ENCODE data around the gene GNAI2.
"Not testable (repeated sequence)": the region's sequence is repeated elsewhere in the genome, so short reads cannot be mapped to it uniquely, and the experiment has no call there.

GNAI2 gene

DNA sequence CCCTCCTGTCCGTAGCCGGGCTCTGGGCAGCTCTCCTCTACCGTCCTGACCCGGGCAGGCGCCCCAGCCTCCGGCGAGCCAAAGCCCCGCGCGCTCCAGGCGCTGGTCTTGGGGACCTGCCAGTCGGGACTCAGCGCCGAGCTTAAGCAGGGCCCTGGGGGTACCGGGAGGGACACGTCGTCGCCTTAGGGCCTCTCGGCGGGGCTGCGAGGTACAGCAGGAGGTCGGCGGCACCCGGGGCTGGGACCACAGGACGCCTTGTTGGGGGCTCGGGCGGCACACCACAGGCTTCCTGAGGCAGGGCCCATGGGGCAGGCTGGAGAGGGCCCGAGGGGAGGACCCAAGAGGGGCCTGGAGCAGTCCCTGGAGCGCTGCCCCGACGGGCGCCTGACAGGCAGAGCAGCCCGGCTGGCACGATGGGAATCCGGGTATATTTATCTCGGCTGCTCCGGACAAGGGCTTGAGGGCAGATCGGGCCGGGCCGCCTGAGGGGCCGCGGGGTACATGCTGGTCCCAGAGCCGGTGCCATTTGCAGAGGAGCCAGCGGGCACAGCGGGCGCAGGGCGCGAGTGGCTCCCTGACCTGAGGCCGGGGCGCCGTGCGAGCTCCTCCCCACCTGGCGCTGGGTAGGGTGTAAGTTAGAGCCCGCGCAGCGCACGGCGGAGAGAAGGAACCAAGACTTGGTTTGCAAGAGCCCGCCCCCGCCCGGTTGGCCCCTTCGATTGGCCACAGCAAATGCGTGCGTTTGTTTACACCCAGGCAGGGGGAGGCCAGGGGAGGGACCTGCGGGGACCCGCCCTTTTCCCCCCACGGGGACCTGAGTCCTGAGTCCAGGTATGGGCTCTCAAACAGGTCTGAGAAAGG, 30.4 kb upstream of the GNAI2 start:
- DNase-seq = no peak

DNA sequence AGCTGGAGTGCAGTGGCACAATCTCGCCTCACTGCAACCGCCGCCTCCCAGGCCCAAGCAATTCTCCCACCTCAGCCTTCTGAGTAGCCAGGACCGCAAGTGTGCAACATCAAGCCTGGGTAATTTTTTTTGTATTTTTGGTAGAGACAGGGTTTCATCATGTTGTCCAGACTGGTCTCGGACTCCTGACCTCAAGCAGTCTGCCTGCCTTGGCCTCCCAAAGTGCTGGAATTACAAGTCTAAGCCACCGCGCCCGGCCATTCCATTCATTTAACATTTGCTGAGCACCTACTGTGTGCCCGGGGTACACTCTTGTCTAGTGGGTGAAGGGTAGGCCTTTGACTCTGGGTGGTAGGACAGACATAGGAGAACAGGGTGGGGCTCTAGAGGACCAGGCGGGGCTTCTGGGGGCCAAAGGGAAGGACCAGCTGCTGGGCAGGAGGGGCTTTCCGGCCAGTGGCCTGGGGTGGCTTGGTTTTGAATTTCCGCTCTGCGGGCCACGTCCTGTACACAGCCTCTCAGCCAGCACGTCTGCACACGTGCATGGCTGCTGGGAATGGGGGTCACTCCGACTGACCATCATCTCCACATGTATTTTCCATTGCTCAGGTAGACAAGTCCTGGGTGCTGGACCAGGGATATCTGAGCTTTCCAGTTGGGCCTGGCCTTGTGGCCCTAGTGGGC, 28.5 kb upstream of the GNAI2 start:
- DNase-seq = no peak

DNA sequence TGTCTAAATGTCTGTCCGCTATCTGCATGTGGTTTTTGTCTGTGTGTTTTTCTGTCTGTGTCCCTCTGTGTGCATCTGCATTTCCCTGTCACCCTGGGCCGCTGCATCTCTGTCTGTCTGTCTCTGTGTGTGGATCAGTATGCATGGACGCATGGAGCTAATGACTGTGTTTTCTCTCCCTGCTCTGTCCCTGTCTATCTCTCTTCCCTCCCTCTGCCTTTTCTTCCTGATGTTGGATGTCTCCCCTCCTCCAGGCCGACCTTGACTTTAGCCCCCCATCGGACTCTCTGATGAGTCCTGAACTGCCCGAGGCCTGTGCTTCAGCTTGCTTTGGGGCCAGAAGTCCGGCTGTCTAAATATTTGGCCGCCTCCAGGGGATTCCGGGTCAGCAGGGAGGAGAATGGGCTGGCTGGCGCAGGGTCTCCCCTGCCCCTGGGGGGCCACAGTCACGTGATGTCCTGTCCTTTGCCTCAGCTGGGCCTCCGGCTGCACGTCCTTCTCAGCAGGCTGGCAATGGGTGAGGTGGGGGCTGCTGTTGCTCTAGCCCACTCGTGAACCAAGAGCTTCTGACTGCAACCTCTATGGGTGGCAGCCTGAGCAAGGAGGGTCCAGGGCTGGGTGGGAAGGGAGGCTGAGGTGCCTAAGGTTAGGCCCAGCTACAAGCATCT, 27.2 kb upstream of the GNAI2 start:
- DNase-seq = no peak

DNA sequence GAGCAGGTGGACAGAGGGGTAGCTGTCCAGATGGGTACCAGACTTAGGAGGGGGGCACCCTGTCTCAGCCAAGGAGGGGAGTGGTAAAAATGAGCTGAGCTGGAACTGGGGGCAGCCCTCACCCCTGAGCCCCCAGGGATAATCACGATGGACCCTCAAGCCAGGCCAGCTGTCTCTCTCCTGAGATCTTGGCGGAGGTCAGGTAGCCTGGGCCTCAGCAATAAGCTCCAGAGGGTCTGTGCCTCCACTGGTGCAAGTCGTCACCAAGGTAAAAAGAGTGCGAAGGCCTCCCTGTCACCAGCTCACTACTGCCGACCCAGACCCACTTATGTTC, 25.9 kb upstream of the GNAI2 start:
- no peak for DNase-seq

DNA sequence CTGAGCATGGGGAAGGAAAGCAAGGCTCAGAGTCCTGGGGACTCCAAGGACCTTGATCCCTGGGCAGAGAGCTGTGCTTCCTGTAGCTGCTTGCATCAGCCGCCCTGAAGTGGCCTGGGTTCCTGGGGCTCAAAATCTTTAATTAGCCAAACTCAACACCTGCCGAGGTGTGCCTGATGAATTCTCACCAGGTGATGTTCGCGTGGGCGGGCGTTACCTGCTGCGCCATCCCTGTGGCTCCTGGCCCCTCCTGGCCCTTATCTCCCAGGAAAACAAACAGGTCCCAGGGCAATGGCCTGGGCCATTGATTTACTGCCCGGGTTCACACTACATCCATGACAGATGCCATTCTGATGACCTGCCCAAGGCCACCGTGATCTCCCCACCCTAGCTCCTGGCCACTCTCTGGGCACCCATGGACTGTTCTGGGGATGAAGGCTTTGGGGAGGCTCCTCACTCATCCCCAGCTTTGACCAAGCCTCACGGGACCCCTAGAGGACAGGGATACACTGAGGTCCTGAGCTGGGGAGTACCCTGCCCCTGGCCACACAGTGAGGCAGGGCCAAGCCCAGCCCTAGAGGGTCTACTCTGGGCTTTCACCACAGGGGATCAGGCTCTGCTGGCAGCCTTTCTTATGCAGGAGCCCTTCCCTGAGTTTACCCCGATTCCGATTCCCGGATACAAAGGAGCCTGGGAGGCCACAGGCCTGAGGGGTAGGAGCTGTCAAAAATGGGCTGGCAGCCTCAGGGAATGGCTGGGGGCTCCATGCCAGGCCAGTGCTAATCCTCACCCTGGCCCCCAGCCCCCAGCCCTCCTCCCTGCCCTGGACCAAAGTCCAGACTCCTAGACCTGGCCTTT, 25.3 kb upstream of the GNAI2 start:
- no peak for DNase-seq

DNA sequence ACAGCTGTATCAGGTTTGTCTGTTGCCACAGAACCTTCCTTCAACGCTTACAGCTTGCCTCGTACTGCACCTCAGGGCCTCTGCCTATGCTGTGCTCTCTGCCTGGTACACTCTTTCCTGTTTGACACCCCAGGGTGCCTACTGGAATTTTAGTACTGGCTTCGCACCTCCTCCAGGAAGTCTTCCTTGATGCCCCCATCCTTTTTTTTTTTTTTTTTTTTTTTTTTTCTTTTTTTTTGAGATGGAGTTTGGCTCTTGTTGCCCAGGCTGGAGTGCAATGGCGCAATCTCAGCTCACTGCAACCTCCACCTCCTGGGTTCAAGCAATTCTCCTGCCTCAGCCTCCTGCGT, 24.7 kb upstream of the GNAI2 start:
- not testable (repeated sequence) for DNase-seq

DNA sequence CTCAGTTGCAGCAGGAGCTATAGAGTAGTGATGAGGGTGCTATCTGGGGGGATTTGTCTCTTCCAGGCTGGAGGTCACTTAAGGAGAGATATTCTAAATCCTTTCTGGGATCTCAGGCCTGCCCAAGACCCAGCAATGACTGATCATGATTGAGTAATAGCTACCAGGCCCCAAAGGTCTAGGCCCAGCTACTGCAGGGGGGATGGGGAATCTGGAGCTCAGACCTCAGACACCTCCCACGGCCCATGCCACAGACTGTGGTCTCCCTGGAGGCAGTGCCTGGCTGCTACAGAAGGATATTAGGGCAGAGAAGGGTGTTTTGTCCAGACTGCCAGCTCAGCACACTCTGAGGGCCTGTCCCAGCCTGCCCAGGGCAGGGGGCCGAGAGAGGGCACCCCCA, 24.1 kb upstream of the GNAI2 start:
- DNase-seq = peak; percentile 45

DNA sequence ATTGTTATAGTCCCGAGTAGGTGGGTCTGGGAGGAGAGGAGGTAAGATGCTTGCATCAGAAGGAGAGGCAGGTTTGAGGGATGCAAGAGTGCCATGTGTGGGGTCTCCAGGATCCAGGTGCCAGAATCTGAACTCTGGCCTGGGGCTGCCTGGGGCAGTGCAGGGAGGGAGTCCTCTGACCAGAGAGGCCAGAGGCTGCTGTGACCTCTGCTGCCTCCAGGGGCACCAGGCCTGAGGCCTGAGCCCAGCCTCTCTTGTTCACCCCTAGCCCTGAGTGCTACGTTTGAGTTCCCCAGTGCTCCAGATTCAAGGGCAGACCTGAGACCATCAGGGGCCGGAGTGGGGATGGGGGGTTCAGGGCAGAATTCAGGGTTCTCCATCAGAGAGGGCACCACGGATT, 23.5 kb upstream of the GNAI2 start:
- DNase-seq = no peak

DNA sequence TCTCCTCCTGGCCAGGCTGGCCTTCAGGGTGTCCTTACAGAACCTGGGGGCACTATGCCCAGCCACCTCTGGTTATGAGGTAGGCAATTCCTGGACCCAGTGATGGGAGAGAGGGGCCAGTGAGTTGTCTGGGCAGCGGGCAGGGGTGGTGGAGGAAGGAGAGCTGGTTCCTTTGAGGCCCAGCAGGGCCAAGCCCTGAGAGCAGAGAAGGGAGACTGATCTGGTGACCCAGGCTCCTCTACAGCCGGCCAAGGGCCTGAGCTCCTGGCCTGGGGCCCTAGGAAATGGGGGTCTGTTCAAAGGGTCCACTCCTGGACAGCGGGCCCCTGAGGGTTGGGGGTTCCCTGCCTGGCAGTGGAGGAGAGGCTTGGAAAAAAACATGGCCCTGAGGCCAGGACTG, 23.0 kb upstream of the GNAI2 start:
- no peak for DNase-seq

DNA sequence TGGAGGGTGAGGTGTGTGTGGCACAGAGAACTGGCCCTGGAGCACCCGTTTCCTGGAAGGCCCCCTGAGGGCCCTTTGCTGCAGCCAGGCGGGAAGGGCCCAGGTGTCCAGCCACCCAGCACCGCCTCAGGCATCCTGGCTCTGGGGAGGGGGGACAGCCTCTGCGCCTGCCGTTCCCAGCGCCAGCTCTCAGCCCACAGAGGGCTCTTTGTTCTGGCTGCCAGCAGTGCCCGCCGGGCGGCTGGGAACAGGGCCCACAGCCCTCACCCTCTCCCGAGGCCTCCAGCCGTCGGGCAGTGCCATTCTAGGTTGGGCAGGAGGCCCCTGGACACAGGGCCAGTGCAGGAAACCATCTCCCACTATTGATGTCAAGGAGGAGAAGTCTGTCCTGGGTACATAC, 22.6 kb upstream of the GNAI2 start:
- DNase-seq = no peak

DNA sequence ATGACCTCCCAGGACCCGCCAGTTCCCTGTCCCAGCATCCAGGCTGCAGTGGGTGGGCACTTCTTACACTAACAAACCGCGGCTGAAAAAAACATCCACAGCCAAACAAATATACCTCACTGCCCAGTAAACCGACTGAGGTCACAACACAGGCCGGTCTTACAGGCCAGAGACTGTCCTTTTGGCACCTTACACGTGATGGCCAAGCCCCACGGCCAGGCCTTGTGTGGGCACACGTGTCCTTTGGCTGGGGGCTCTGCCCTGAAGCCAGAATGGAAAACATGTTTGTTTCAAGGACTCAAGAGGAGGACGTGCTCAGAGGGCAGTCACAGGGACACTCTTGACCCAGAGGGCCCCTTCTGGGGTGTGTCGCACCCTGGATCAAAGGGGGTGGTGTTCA, 21.2 kb upstream of the GNAI2 start:
- DNase-seq = no peak

DNA sequence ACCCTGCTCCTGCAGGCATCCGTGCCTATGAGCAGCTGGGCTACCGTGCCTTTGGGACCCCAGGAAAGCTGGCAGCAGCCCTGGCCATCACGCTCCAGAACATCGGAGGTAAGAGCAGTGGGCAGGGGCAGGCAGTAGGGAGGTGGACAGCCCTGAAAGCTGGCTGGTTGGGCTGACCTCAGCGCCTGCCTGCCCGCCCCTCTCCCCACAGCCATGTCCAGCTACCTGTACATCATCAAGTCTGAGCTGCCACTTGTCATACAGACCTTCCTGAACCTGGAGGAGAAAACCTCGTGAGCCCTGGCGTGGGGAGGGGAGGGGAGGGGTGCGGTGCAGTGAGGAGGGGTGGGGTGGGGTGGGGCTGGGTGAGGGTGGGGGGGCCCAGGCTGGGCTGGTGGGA, 20.5 kb upstream of the GNAI2 start:
- no peak for DNase-seq

DNA sequence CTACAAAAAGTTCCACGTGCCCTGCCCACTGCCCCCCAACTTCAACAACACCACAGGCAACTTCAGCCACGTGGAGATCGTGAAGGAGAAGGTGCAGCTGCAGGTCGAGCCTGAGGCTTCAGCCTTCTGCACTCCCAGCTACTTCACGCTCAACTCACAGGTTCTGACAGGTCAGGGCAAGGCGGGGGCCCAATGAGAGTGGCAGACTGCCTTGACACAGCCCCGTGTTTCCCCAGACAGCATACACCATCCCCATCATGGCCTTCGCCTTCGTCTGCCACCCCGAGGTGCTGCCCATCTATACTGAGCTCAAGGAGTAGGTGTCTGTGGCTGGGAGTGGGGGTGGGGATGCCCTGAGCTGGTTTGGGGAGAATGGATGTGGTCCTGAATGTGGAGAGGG, 18.3 kb upstream of the GNAI2 start:
- DNase-seq = no peak

DNA sequence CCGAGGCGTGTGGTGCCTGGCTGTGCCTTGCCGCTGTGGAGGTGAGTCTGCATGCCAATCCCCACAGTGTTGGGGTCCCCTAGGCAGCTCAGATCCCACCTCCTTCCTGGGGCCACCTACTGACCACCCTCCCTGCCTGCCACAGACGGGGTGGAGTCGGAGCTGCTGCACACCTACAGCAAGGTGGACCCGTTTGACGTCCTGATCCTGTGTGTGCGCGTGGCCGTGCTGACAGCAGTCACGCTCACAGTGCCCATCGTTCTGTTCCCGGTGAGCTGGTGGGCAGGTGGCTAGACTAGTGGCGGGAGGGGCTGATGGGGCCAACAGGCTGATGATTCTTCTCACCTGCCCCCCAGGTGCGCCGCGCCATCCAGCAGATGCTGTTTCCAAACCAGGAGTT, 17.6 kb upstream of the GNAI2 start:
- DNase-seq = no peak

DNA sequence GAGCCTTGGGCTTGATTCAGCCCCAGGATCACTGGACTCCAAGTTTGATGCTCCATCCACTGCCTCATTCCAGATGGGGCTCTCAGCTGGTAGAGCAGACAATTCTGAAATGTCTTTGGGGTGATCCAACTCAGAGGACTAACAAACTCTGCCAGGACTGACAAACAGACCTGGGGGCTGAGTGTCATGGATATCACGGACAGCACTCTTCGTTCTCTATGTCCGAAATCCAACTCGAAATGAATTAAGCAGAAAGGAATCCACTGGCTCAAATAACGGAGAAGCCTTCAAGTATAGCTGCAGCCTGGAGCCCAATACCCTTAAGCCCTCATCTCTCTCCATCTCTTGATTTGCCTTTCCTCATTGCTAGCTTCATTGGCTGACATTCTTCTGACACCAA, 16.7 kb upstream of the GNAI2 start:
- DNase-seq = no peak

DNA sequence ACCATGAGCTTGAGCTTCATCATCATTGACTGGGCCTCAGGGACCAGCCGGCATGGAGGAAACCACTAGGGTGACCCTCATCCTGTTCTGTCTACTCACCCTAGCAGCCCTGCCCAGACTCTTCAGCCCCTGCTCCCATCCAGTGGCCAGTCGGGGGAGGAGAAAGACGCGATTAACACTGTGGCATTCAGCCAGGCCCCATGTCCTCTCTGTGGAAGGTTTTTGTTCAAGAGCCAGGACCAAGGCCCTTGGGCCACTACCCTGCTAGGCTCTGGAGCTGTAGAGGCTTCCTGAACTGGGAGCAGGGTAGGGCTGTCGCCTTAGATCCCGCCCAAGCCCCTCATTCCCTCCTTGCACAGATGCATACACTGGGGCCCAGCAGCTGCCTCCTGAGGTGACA, 15.9 kb upstream of the GNAI2 start:
- no peak for DNase-seq

DNA sequence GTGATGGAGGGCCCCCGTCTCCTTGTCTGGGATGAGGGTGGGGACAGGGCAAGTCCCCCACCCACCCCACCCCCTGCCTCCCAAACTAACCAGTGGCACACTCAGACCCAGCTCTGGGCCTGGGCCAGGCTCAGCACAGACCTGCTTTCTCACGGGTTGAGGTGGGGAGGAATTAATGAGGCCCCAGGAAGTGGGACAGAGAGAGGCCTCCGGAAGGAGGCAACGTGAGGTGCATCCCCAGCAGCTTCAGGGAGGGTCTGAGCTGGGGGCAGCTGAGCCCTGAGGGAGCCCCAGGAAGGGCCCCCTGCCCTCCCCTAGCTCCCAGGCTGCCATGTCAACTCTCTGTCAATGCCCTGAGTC, 15.0 kb upstream of the GNAI2 start:
- DNase-seq = no peak

DNA sequence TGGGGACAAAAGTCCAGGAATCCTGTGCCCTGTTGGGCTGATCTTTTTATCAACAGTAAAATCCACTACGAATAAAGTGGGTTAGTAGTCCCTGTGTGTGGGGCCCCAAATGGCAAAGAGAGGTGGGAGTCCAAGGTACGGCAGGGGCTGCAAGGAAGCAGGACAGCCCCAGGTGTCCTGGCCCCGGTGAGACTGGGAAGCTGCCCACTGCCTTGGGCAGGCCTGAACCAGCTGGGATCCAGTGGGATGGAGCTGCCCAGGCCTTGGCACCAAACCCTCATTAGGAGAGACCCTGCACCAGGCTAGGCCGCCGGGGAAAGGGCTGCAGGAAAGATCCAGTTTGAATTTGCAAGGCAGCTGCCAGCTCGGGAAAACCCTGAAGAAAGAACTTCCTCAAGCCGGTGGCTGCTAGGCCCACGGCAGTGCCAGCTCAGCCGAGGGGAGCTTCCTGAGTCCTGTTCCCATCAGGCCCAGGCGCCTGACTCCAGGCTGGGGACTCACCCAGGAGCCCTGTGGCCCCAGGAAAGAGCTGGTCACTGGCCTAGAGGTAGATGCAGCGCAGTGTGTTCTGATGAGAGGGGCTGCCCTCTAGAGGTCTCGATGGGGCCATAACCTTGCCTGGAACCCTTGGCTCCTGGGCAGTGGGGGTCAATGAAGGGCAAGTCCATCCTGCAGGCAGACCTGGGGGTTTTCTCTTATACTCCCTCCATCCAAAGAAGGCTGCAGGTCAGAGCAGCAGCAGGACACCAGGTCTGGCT, 14.4 kb upstream of the GNAI2 start:
- no peak for DNase-seq

DNA sequence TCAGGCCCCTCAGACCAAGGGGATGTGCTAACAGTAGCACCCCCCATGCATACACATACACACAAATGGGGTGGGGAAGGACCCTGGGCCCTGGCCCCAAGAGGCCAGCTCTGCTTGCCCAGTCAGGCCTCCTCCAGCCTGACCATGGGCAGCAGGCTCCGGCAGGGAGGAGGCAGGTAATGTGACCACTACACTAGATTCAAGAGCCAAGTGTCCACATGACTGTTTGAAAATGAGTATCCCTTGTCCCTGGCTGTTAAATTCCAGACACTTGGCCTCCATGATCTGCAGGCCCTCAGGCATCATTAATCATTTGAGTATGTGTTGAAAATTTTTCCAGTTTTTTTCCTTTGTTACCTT, 13.9 kb upstream of the GNAI2 start:
- DNase-seq = no peak

DNA sequence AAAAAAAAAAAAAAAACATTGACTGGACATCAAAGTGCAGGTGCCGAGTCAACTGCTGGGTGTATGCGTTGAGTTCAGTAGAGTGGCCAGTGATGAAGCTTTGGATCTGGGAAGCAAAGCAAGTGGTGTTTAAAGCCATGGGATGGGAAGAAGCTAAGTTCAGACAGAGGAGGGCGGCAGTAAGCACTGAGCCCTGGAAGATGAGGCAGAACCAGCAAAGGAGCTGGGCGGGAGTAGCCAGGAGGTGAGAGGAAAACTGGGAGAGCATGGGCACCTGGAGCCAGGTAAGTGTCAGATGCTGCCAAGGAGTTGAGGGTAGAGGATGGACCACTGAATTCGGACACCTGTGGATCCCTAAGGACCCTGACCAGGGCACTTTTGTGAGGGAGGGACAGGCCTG, 11.4 kb upstream of the GNAI2 start:
- DNase-seq = no peak

DNA sequence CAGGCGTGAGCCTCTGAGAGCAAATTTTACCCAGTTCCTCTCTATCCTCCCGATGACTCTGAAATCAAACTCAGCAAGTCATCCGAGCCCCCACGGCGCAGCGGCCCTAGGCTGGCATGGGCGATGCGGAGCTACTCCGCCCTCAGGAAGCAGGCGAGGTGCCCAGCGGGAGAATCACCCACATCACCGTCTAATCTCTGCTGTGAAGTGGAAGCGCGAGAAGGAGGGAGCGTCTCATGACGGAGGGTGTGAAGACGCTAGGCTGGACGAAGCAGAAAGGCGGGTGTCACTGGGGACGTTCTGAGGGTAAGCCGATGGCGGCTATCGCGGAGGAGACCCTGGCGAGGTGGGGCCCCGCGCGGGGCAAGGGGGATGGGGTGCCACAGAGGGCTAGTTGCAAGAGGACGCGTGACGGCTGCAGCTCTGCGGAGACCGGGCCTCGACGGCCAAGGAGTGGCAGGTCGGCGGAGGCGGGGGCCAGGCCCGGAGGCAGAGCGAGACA, 9.1 kb upstream of the GNAI2 start:
- DNase-seq = peak; percentile 28

DNA sequence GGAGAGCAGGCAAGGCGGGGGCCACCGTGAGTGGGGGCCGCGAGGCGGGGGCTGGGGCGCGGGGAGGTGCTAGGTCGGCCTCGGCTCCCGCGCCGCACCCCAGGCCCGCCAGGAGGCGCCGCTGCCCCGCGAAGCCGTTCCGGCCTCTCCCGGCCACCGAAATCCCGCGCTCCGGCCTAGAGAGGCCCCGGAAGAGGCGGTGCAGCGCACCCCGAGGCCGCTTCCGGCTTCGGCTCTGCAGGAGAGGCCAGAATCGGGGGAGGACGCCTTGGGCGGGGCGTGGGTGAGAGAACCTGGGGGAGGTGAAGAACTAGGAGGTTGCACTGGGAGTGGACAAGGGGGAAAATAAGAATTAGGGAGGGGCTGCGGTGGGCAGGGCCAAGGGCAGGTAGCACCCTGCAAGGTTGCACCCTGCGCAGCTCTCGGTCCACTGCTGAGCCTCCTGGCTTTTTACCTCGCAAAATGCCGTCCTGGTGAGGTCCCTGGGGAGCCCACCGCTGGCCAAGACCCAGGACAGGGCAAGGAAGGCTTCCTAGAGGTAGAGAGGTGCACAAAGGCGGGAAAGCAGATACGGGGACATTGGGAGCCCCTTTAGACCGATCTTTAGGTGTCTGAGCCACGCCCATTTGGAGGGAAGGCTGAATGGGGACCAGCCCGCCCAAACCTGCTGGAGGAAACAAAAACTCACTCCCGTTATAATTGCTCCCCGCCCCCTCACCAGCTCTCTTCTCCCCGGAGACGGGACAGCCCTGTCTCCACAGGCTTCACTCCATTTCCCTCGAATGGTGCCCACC, 8.4 kb upstream of the GNAI2 start:
- DNase-seq = peak; percentile 78
